PC-9 (cell line): ENCODE data around the gene METTL3. TPM values are rescaled to one million over a fixed set of nuclear protein-coding genes. Genes with fewer than 3 reads are reported as not detected.
A peak's percentile ranks its signal among the peaks of the same experiment; 100 is the strongest.

Experiments
- BruUV-seq: library from RNA; stranded (reverse); fragments of 400-500 nt; replicated peaks from 2 replicates; lab custom pipeline; 2021; lab: Mats Ljungman, UMichigan
- CTCF ChIA-PET: fragments of 300-600 bp; sonication (Branson Sonifier 250); formaldehyde crosslinking; loops from one replicate; lab custom pipeline; 2022; ENCODE audit warnings: antibody characterized with exemption; lab: Charles Lee
- POLR2A ChIA-PET: fragments of 300-600 bp; sonication (Branson Sonifier 250); formaldehyde crosslinking; loops from one replicate; lab custom pipeline; 2022; ENCODE audit warnings: antibody characterized with exemption; ENCODE audit not compliant: unreplicated experiment; lab: Charles Lee
- DNase-seq, 2 experiments: peaks; one replicate each; pipeline versions ENCODE4 v3.0.0 to v3.0.0-alpha.2; 2015 to 2022; ENCODE audit warnings: mixed read lengths in 1 of 2
- H2AFZ ChIP-seq: fragments of 200-600 bp; sonication (generic); 2 replicates; pipeline ENCODE4 v1.8.1; 2017; ENCODE audit warnings: antibody characterized with exemption
- H3F3A ChIP-seq: fragments of 200-600 bp; sonication (generic); 2 replicates; pipeline ENCODE4 v1.8.1; 2017; ENCODE audit warnings: antibody characterized with exemption, mild to moderate bottlenecking, low read depth; ENCODE audit not compliant: insufficient read depth
- H3K27ac ChIP-seq: fragments of 200-600 bp; sonication (generic); 2 replicates; pipeline ENCODE4 v1.6.1; 2016; ENCODE audit warnings: mixed run types
- H3K27me3 ChIP-seq: fragments of 200-600 bp; sonication (generic); 2 replicates; pipeline ENCODE4 v1.6.1; 2016; ENCODE audit warnings: low read depth, mixed run types; ENCODE audit not compliant: insufficient read depth
- H3K36me3 ChIP-seq: fragments of 200-600 bp; sonication (generic); 2 replicates; pipeline ENCODE4 v1.6.1; 2016; ENCODE audit warnings: low read depth, mixed run types
- H3K4me1 ChIP-seq: fragments of 200-600 bp; sonication (generic); replicated peaks from 2 replicates; pipeline ENCODE4 v1.6.1; 2016; ENCODE audit warnings: mixed run types; ENCODE audit not compliant: insufficient read depth
- H3K4me2 ChIP-seq: fragments of 200-600 bp; sonication (generic); 2 replicates; pipeline ENCODE4 v1.6.1; 2017; ENCODE audit warnings: mixed run types
- H3K4me3 ChIP-seq: fragments of 200-600 bp; sonication (generic); 2 replicates; pipeline ENCODE4 v1.6.1; 2016; ENCODE audit warnings: mixed run types
- H3K79me2 ChIP-seq: fragments of 200-600 bp; sonication (generic); 2 replicates; pipeline ENCODE4 v1.6.1; 2017; ENCODE audit warnings: low read depth, mixed run types
- H3K9me2 ChIP-seq: fragments of 200-600 bp; sonication (generic); 2 replicates; pipeline ENCODE4 v1.8.1; 2017; ENCODE audit warnings: mild to moderate bottlenecking; ENCODE audit not compliant: insufficient read depth
- H3K9me3 ChIP-seq: fragments of 200-600 bp; sonication (generic); 2 replicates; pipeline ENCODE4 v1.8.1; 2016; ENCODE audit warnings: low read depth; ENCODE audit not compliant: insufficient read depth
- H4K20me1 ChIP-seq: fragments of 200-600 bp; sonication (generic); 2 replicates; pipeline ENCODE4 v1.8.1; 2017; ENCODE audit not compliant: insufficient read depth
- EZH2 ChIP-seq: fragments of 200-600 bp; sonication (generic); IDR thresholded peaks from 2 replicates; pipeline ENCODE4 v1.8.0; 2017; ENCODE audit warnings: antibody characterized with exemption, low read depth
- intact Hi-C: fragments of 100-400 bp; cut with micrococcal nuclease; formaldehyde crosslinking; loops from one replicate; pipeline ENCODE4 v1.10.0; 2022; ENCODE audit not compliant: unreplicated experiment
- total RNA-seq: library from RNA; stranded (reverse); gene quantifications from 2 replicates; pipeline ENCODE4 v1.2.3, GENCODE V29; 2021
- TF ChIP-seq, protein P1 (sequence below): fragments of 200-600 bp; sonication (generic); conservative IDR thresholded peaks from 2 replicates; pipeline ENCODE4 v1.6.1; 2017; ENCODE audit warnings: mixed run types, antibody characterized with exemption, mild to moderate bottlenecking, moderate library complexity

METTL3 gene
- total RNA-seq, 1 experiment from 2014 or later = 27.9 TPM

DNA sequence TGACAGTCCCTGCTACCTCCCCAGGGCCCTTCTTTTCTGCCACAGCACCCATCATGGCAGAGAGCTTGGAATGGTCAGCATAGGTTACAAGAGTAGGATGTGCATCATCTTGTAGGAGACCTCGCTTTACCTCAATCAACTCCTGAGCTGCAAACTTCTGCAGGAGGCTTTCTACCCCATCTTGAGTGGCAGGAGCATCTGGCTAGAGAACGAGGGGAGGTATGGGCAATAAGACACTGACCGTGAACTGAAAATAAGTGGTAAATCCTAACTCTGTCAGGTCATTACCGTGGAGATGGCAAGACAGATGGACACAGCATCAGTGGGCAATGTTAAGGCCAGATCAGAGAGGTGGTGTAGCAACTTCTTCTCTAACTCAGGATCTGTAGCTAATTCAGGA lies 7.8 kb downstream of the METTL3 start:
- Histone ChIP-seq H4K20me1 (peaks cover 1% of the 10 kb centered on the region; the same call in 1 of the 2 replicates), H3K36me3 (no peaks in the 10 kb centered on the region; the same call in 1 of the 2 replicates), H2AFZ (no peak overlapping the region), H3K79me2 (peaks cover 13% of the 10 kb centered on the region), H3F3A (peaks cover 5% of the 10 kb centered on the region; the same call in 1 of the 2 replicates), H3K4me1 (no peaks in the 10 kb centered on the region), H3K27ac (no peak overlapping the region), H3K27me3 (no peaks in the 10 kb centered on the region), H3K9me3 (no peaks in the 10 kb centered on the region), H3K4me3 (no peak overlapping the region), H3K9me2 (no peaks in the 10 kb centered on the region), H3K4me2 (no peak overlapping the region)
- TF ChIP-seq EZH2 = no peak
- DNase-seq = no peak
- ChIA-PET CTCF (no interaction called here), POLR2A (no interaction called here)
- no TSS peak for BruUV-seq
- intact Hi-C loops = no loop called here

DNA sequence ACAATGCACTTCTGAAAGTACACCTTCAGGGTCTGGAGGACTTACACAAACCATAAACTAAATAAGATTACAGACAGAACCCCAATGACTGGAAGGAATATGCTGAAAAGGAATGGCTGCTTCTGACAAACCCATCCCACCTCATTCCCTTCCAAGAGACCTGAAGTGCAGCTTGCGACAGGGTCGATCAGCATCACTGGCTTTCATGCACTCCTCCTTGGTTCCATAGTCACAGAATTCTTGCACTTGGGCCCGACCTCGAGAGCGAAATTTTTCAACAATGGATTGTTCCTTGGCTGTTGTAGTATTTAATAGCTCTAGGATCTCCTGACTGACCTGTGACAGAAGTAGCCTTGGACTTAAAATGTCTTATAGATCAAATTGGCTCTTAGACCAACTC lies 9.6 kb downstream of the METTL3 start:
- Histone ChIP-seq H3K4me2 (no peak overlapping the region), H3K27me3 (no peaks in the 10 kb centered on the region), H3K36me3 (no peaks in the 10 kb centered on the region; the same call in 1 of the 2 replicates), H3F3A (peaks cover 5% of the 10 kb centered on the region; the same call in 1 of the 2 replicates), H3K9me2 (no peaks in the 10 kb centered on the region), H3K79me2 (no peaks in the 10 kb centered on the region), H3K27ac (no peak overlapping the region), H3K9me3 (no peaks in the 10 kb centered on the region), H3K4me1 (no peaks in the 10 kb centered on the region), H2AFZ (no peak overlapping the region), H3K4me3 (no peak overlapping the region), H4K20me1 (peaks cover 5% of the 10 kb centered on the region; the same call in 1 of the 2 replicates)
- no TSS peak for BruUV-seq
- DNase-seq = no peak
- TF ChIP-seq EZH2 = no peak
- TF ChIP-seq, protein P1, sequence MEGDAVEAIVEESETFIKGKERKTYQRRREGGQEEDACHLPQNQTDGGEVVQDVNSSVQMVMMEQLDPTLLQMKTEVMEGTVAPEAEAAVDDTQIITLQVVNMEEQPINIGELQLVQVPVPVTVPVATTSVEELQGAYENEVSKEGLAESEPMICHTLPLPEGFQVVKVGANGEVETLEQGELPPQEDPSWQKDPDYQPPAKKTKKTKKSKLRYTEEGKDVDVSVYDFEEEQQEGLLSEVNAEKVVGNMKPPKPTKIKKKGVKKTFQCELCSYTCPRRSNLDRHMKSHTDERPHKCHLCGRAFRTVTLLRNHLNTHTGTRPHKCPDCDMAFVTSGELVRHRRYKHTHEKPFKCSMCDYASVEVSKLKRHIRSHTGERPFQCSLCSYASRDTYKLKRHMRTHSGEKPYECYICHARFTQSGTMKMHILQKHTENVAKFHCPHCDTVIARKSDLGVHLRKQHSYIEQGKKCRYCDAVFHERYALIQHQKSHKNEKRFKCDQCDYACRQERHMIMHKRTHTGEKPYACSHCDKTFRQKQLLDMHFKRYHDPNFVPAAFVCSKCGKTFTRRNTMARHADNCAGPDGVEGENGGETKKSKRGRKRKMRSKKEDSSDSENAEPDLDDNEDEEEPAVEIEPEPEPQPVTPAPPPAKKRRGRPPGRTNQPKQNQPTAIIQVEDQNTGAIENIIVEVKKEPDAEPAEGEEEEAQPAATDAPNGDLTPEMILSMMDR = no peak
- ChIA-PET POLR2A (interaction anchor here (0.7 kb wide), 1 partner anchor 24 kb away, joined by 4 read pairs; the partner anchor contains the start of gene SALL2), CTCF (no interaction called here)
- intact Hi-C loops = no loop called here

DNA sequence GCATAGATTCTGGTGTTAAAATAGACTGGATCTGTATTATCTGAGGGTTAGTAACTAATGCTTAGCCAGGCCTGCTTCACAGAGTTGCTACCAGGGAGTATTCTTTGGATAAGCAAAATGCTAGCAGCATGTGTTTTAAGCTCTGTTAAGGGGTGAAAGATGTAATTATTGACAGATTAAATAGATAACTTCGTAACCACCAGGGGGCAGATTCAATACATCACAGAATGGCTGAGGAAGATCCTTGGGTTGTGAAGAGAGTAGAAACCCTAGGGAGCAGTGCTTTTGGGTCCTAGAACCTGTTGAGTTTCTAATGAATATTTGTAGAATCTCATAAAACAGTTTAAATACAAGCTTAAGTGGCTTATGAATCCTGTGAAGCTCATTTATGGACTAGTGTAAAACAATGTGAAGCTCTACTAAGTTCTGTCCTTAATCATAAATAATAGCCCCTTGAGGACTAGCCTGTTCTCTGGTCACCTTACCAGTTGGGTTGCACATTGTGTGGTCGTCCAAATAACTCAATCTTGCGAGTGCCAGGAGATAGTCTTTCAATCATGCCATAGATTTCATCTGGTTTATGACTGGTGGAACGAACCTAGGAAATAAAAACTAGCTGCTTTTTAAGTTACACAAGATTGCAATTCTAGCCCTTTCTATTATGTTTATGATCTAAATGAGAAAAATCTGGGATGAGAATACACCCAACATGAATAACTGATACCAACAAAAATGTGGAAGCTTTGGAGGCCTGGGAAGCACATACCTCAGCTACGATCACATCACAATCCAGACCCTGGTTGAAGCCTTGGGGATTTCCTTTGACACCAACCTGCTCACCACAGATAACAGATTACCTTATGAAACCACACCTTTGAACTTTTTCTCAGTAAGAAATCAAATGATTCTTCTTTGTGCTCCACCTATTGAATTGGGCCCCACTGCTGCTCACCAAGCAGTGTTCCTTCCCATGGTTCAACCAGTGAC lies 12.3 kb downstream of the METTL3 start:
- no peaks in the 10 kb centered on the region for H3K9me3 ChIP-seq
- H3K9me2 ChIP-seq = no peaks in the 10 kb centered on the region
- no peaks in the 10 kb centered on the region for H3K27me3 ChIP-seq
- DNase-seq = no peak
- no TSS peak for BruUV-seq
- no peaks in the 10 kb centered on the region for H3K4me1 ChIP-seq
- H4K20me1 ChIP-seq = peaks cover 5% of the 10 kb centered on the region; the same call in 1 of the 2 replicates
- TF ChIP-seq, protein P1 = peak; percentile 68
- TF ChIP-seq EZH2 = no peak
- H3K4me3 ChIP-seq = no peak overlapping the region
- H3K36me3 ChIP-seq = no peaks in the 10 kb centered on the region; the same call in 1 of the 2 replicates
- H2AFZ ChIP-seq = no peak overlapping the region
- ChIA-PET CTCF (interaction anchor here (0.5 to 1.6 kb wide), 7 partner anchors 10 to 528 kb away, joined by 3 to 6 read pairs (median 3); partner anchors contain the start of genes METTL3, RAB2B and TOX4), POLR2A (interaction anchor here (0.6 kb wide), 2 partner anchors 22 to 62 kb away, joined by 3 to 8 read pairs; partner anchors contain the start of genes RAB2B and TOX4)
- intact Hi-C loops = loop anchor here (1.0 kb wide), 1 partner anchor 58 kb away; no protein-coding TSS in a partner anchor
- no peak overlapping the region for H3K27ac ChIP-seq
- H3F3A ChIP-seq = peaks cover 5% of the 10 kb centered on the region; the same call in 1 of the 2 replicates
- H3K79me2 ChIP-seq = no peaks in the 10 kb centered on the region
- H3K4me2 ChIP-seq = no peak overlapping the region
